Raji (cell line): Measurements from ENCODE around the gene CCDC63.

Experiments used
- POLR2A ChIP-seq: IDR thresholded peaks from 2 replicates; pipeline ENCODE4 v1.6.1; 2011; ENCODE audit warnings: low read depth, low read length, control low read depth; ENCODE audit not compliant: insufficient read depth

The CCDC63 gene

GRCh38 chr12:110940933-110941332, 94.1 kb downstream of the CCDC63 start:
- no peak for TF ChIP-seq POLR2A

- TF ChIP-seq POLR2A = no peak
Measured at GRCh38 chr12:110941391-110941790, 94.6 kb downstream of the CCDC63 start.

- TF ChIP-seq POLR2A = no peak
Measured at GRCh38 chr12:110943373-110943772, 96.6 kb downstream of the CCDC63 start.

- no peak for TF ChIP-seq POLR2A
Measured at GRCh38 chr12:110948041-110948440, 101.3 kb downstream of the CCDC63 start.
